HG03442 (cell line): ENCODE measurements around the gene GALNT5.
"Not testable (repeated sequence)": the region's sequence is repeated elsewhere in the genome, so short reads cannot be mapped to it uniquely, and the experiment has no call there.

Experiments used
- ATAC-seq: cut with Tn5 transposase; IDR thresholded peaks from one replicate; pipeline ENCODE4 v1.9.1; 2021; ENCODE audit warnings: mild to moderate bottlenecking, moderate library complexity; ENCODE audit not compliant: unreplicated experiment

The GALNT5 gene

DNA sequence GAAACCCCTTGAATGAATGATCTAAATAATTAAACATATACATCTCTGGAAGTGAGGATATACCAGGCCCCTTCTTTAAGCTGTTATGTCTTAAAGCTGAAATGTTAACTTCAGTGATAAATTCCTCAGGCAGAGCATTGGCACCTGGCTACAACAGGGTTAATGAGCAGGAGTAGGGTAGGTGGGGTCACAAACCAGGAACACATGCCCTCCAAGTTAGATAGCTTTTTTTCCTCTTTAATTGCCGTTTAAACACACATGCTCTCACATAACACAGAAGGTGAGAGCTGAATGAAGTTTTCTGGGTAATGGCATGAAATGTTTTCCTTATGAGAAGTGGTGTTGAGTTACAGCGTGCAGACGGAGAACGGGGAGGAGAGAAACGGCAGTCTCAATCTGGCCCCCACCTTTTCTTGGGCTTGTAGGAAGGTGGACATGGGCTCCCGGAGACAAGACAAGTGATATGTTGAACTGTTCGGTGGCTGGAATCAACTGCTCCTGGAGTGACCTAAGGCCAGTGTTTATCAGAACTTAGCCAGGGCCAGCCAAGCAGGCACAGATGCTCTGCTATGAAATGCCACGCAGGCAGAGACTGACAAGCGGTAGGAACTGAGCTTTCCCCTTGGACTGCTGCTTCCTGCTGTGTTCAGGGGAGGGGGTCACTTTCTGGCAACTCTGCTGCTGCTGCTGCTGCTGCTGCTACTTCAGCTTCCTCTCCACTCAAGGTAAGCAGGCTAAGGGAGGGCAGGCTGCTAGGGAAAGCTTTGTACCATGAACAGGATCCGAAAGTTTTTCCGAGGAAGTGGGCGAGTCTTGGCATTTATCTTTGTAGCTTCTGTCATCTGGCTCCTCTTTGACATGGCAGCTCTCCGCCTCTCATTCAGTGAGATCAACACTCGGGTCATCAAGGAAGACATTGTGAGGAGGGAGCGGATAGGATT lies at the start of gene GALNT5:
Gene GALNT5 (plus strand): TSS at position 394 of the 941 bp plus-strand sequence. CDS start 378 bp downstream, at position 772.
- ATAC-seq: no peak

GRCh38 chr2:157216286-157216965 lies 41.1 kb upstream of the GALNT5 start:
- no peak for ATAC-seq

DNA sequence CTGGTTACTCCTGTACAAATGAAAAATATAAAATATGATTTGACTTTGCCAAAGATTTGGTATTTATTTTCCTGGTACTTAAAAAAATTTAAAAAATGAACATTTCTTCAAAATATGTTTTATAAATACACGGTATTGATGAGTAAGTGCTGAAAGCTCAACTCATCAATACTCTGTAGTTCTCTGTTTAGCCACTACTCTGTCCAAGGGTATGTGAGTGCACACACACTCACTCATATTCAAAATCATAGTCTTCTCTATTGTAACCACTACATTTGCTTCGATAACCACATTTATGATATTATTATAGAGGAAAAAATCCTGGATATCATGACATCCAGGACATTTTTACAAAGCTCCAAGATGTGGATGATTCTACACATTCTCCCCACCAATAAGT lies 40.1 kb upstream of the GALNT5 start:
- ATAC-seq: no peak

- ATAC-seq: no peak
Measured at GRCh38 chr2:157218911-157219310, 38.6 kb upstream of the GALNT5 start.

DNA sequence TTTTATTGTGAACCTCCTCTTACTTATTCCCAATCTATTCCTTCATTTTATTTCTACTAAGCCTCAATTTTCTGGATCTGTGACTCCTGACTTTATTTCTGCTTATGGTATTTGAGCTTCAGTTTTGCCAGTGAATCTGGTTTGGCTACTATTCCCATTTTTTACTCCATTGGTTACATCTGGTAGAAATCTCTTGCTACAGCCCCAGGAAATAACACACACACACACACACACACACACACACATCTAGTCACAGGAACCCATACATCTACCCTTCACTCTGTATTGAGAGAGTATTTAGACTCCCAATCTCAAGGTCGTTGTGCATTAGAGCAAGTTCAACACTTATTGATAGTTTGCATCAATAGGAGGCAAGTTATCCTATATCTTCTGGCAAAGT lies 37.0 kb upstream of the GALNT5 start:
- no peak for ATAC-seq

DNA sequence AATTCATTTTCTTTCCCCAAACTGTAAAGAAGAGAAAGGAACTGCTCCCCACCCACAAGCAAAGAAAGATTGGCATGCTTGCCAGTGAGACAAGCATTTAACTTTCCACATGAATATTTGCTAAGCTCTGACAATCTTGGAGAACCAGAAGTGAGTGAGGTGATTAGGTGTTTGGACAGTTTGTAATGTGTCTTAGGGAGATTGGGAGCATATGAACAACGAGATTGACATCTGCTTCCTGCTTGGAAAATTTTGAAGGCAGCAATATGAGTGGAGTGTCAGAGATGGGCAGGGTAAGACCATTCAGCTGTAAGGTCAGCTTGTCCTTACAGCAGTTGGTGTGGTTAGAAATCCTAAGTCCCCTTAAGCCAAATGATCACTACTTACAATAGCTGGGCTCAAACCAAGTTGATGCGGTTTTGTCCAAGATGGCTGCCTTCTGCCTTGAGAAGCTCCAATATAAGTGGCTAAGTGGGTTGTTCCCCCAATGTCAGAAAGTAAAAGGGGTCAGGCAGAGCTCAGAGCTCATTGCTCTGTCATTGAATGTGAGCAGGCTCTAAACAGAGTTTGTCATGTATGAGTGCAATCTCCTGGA lies 36.0 kb upstream of the GALNT5 start:
- no peak for ATAC-seq

GRCh38 chr2:157223624-157224205 lies 33.8 kb upstream of the GALNT5 start:
- ATAC-seq: no peak

DNA sequence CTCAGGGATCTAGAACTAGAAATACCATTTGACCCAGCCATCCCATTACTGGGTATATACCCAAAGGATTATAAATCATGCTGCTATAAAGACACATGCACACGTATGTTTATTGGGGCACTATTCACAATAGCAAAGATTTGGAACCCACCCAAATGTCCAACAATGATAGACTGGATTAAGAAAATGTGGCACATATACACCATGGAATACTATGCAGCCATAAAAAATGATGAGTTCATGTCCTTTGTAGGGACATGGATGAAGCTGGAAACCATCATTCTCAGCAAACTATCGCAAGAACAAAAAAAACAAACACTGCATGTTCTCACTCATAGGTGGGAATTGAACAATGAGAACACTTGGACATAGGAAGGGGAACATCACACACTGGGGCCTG lies 33.1 kb upstream of the GALNT5 start:
- not testable (repeated sequence) for ATAC-seq

DNA sequence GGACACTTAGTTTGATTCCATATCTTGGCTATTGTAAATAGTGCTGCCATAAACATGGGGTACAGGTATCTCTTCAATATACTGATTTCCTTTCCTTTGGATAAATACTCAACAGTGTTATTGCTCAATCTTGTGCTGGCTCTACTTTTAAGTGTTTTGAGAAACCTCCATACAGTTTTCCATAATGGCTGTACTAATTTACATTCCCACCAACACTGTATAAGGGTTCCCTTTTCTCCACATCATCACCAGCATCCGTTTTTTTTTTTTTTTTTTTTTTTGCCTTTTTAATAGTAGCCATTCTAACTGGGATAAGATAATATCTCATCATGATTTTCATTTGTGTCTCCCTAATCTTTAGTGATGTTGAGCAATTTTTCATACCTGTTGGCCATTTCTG lies 29.9 kb upstream of the GALNT5 start:
- ATAC-seq: no peak

DNA sequence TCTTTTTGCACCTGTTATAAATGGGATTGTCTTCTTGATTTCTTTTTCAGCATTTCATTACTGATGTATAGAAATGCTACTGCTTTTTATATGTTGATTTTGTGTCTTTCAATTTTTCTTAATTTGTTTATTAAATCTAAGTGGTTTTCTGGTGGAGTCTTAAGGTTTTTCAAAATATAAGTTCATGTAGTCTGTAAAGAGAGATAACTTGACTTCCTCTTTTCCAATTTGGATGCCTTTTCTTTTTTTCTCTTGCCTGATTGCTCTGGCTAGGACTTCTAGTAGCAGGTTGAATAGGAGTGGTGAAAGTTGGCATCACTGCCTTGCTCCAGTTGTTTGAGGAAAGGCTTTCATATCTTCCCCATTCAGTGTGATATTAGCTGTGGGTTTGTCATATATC lies 28.6 kb upstream of the GALNT5 start:
- no peak for ATAC-seq

DNA sequence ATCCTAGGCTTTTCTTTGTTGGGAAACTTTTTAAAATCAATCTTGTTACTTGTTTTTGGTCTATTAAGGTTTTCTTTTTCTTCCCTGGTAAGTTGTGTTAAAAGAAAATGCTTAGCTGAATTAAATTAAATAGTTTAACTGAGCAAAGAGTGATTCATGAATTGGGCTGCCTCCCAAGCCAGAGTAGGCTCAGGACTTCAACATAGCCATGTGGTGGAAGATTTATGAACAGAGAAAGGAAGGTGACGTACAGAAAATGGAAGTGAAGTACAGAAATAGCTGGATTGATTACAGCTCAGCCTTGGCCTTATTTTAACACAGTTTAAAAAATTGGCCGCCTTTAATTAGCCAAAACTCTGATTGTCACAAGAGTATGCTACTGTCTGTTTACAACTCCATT lies 27.9 kb upstream of the GALNT5 start:
- no peak for ATAC-seq

- ATAC-seq: no peak
Measured at GRCh38 chr2:157231476-157231875, 26.0 kb upstream of the GALNT5 start.

DNA sequence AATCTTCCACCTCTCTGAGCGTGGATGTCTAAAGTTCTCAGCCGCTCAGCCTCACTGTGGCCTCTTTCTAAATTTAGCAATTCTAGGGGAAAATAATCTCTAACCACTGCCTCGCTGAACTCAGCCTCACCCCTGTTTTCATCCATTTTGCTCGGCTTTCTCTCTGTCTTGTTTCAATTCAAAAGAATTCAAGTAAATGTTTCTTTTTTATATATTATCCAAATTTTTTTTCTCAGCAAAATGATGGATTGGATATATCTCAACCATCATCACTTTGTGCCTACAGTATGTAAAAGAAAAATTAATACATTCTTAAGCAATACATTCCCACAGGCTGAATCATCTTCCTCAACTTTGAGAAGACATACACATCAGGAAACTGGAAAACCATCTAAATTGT lies 24.0 kb upstream of the GALNT5 start:
- no peak for ATAC-seq

DNA sequence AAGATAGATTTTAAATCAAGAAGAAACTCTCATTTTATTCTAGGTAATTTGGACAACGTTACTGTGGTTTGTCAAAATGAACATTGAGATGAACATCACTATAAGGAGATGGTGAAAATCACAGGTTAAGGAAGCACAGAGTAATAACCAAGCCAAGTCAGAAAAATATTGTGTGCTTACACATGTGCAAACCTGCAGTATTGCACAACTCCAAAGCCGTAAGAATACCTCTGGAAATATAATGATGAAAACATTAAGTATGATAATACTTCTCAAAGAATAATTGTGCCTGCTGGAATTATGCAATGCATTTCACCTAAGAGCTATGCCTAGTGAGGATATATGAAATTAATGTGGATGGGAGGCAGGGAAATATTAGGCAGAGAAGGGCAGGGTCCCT lies 21.1 kb upstream of the GALNT5 start:
- ATAC-seq: no peak

DNA sequence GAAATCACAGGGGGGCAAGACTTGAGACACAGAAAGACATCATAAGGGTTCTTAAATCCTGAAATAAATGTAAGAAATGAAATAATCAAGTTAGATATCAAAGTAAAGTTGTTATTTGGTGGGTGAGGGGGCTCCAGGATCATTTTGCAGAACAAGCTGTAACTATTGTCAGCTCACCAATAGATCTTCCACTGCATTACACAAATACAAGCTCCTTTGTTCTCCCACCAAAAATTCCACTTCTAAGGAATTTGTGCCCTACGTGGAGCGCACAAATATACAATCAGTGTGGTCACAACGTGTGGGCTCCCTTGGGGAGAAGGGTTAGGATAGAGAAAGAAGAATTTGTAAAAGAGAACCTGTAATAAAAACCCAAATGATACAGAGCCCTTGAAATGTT lies 19.2 kb upstream of the GALNT5 start:
- ATAC-seq: no peak

GRCh38 chr2:157244691-157245090 lies 12.8 kb upstream of the GALNT5 start:
- no peak for ATAC-seq

GRCh38 chr2:157245144-157245840 lies 12.2 kb upstream of the GALNT5 start:
- ATAC-seq: no peak

DNA sequence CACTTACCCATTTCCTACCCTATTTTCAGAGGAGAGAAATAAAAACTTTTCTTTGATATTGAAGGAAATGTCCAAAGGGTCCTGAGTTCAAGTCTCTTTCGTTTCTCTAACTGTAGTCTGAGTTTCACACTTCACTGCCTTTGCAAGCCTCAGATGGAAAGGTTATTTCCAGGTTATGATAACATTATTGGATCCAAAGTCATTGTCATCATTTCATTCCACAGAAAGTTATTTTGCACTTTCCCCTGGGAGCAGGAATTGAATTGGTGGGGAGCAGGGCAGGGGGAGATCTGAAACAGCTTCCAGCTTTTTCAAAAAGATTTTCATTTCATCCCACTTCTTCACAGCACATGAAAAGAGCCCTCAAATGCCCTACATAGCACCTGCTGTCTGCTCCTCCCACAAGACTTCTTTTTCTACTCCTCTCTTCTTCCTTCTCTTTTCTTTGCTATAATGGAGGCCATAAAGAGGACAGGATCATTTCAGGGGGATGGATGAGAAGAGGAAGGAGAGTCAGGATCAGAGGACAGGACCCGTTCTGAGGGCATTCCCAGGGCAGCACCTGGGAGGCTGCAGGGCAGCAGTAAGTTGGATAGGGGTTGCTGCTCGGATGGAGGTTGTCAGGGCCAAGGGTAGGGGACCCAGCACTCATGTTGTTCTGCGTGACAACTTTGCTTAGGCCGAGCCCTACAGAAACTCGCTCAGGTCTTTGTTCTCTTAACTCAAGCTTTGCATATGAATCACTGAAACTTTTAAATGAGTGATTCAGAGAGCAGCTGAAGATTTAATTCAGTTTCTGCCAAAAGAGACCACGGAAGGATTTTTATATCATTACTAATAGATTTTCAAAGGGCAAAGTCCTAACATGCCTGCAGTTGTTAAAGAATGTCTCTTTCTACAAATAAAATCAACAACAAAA lies 11.4 kb upstream of the GALNT5 start:
- peak; percentile 99 for ATAC-seq

GRCh38 chr2:157246765-157247407 lies 10.6 kb upstream of the GALNT5 start:
- no peak for ATAC-seq
